Neural progenitor cell (in vitro differentiated cells): ENCODE data around the gene FGD4. TPM values are rescaled to one million over a fixed set of nuclear protein-coding genes. Genes with fewer than 3 reads are reported as not detected.

Experiments
- DNase-seq: peaks from one replicate; pipeline ENCODE4 v3.0.0-alpha.2; 2016; ENCODE audit warnings: low spot score
- H2AFZ ChIP-seq: fragments of 200-600 bp; sonication (generic); replicated peaks from 2 replicates; pipeline ENCODE4 v1.6.1; 2016; ENCODE audit warnings: antibody characterized with exemption
- H3F3A ChIP-seq: fragments of 200-600 bp; sonication (generic); 2 replicates; pipeline ENCODE4 v1.6.1; 2016; ENCODE audit warnings: antibody characterized with exemption, low read depth
- H3K27ac ChIP-seq: fragments of 200-600 bp; sonication (generic); 2 replicates; pipeline ENCODE4 v1.5.1; 2016; ENCODE audit warnings: mild to moderate bottlenecking
- H3K27me3 ChIP-seq: fragments of 200-600 bp; sonication (generic); 2 replicates; pipeline ENCODE4 v1.6.1; 2016; ENCODE audit warnings: mild to moderate bottlenecking, moderate library complexity
- H3K36me3 ChIP-seq: fragments of 200-600 bp; sonication (generic); 2 replicates; pipeline ENCODE4 v1.5.1; 2016
- H3K4me1 ChIP-seq: fragments of 200-600 bp; sonication (generic); 2 replicates; pipeline ENCODE4 v1.6.1; 2016; ENCODE audit warnings: mixed run types
- H3K4me2 ChIP-seq: fragments of 200-600 bp; sonication (generic); 2 replicates; pipeline ENCODE4 v1.6.1; 2016
- H3K4me3 ChIP-seq: fragments of 200-600 bp; sonication (generic); 2 replicates; pipeline ENCODE4 v1.5.1; 2016
- H3K79me2 ChIP-seq: fragments of 200-600 bp; sonication (generic); 2 replicates; pipeline ENCODE4 v1.6.1; 2016; ENCODE audit warnings: low read depth
- H3K9ac ChIP-seq: fragments of 200-600 bp; sonication (generic); 2 replicates; pipeline ENCODE4 v1.6.1; 2016
- H3K9me3 ChIP-seq: fragments of 200-600 bp; sonication (generic); 2 replicates; pipeline ENCODE4 v1.5.1; 2016; ENCODE audit warnings: low read depth
- H4K20me1 ChIP-seq: fragments of 200-600 bp; sonication (generic); 2 replicates; pipeline ENCODE4 v1.6.1; 2016; ENCODE audit warnings: low read depth
- H3K27ac Mint-ChIP-seq: 3 replicates; pipeline ENCODE4 v1.8.0; 2021; ENCODE audit warnings: mixed read lengths
- H3K27me3 Mint-ChIP-seq: 2 replicates; pipeline ENCODE4 v1.8.0; 2022; ENCODE audit warnings: low read depth, mild to moderate bottlenecking, inconsistent platforms, moderate library complexity, mixed read lengths; ENCODE audit not compliant: insufficient read depth
- H3K36me3 Mint-ChIP-seq: 3 replicates; pipeline ENCODE4 v1.8.0; 2021; ENCODE audit warnings: mixed read lengths
- H3K4me1 Mint-ChIP-seq: 3 replicates; pipeline ENCODE4 v1.8.0; 2021; ENCODE audit warnings: mixed read lengths
- H3K4me3 Mint-ChIP-seq: 3 replicates; pipeline ENCODE4 v1.8.0; 2021; ENCODE audit warnings: mild to moderate bottlenecking, moderate library complexity, mixed read lengths
- H3K9me3 Mint-ChIP-seq: 3 replicates; pipeline ENCODE4 v1.8.0; 2020; ENCODE audit warnings: mixed read lengths
- EZH2 ChIP-seq: fragments of 200-600 bp; sonication (generic); IDR thresholded peaks from 2 replicates; pipeline ENCODE4 v1.6.1; 2017; ENCODE audit warnings: antibody characterized with exemption, mild to moderate bottlenecking, moderate library complexity
- EZH2phosphoT487 ChIP-seq: fragments of 200-600 bp; sonication (generic); IDR thresholded peaks from 2 replicates; pipeline ENCODE4 v1.6.1; 2017; ENCODE audit warnings: antibody characterized with exemption
- total RNA-seq: library from RNA; depleted of rRNA; stranded (reverse); fragments of >200 nt; gene quantifications from 2 replicates; pipeline ENCODE4 v1.2.3, GENCODE V29; 2015; ENCODE audit warnings: low replicate concordance
- TF ChIP-seq, protein P1 (sequence below): fragments of 200-600 bp; sonication (generic); IDR thresholded peaks from 2 replicates; pipeline ENCODE4 v1.5.1; 2017; ENCODE audit warnings: antibody characterized with exemption, mild to moderate bottlenecking

The FGD4 gene
- total RNA-seq, 1 donor from 2014 or later: 41.4 TPM

DNA sequence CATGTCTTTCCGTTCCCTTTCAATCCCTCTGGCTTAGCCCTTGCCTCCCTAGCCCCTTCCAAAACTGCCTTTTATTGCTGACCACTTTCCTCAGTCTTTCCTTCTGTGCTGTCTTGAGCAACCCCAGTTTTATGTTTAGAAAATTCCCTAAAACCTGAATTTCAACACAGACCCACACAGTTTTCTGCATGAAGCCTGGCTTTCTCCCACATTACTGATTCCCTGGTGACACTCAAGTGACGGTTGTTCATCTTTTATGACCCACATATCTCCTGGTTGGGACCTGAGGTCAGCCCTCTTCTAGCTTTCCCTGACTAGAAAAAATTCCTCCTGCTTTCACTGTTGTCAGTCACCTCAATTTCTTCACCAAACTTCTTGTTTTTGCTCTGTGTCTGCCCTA, 21.0 kb downstream of the FGD4 start:
- no peaks in the 10 kb centered on the region for H4K20me1 ChIP-seq
- no peaks in the 10 kb centered on the region for H3K36me3 ChIP-seq
- H2AFZ ChIP-seq: no peak overlapping the region
- Mint-ChIP-seq H3K4me3 (no peak overlapping the region), H3K4me1 (peaks cover 9% of the 10 kb centered on the region), H3K27ac (no peak overlapping the region), H3K27me3 (no peaks in the 10 kb centered on the region), H3K9me3 (peaks cover 9% of the 10 kb centered on the region), H3K36me3 (peaks cover under 1% of the 10 kb centered on the region)
- no peak overlapping the region for H3K4me2 ChIP-seq
- H3K27me3 ChIP-seq: no peaks in the 10 kb centered on the region
- H3K9ac ChIP-seq: no peak overlapping the region
- no peak overlapping the region for H3K4me3 ChIP-seq
- no peak for DNase-seq
- H3K79me2 ChIP-seq: peaks cover 97% of the 10 kb centered on the region
- peaks cover 4% of the 10 kb centered on the region for H3F3A ChIP-seq
- peaks cover 21% of the 10 kb centered on the region for H3K4me1 ChIP-seq
- H3K27ac ChIP-seq: no peak overlapping the region
- TF ChIP-seq, protein P1, sequence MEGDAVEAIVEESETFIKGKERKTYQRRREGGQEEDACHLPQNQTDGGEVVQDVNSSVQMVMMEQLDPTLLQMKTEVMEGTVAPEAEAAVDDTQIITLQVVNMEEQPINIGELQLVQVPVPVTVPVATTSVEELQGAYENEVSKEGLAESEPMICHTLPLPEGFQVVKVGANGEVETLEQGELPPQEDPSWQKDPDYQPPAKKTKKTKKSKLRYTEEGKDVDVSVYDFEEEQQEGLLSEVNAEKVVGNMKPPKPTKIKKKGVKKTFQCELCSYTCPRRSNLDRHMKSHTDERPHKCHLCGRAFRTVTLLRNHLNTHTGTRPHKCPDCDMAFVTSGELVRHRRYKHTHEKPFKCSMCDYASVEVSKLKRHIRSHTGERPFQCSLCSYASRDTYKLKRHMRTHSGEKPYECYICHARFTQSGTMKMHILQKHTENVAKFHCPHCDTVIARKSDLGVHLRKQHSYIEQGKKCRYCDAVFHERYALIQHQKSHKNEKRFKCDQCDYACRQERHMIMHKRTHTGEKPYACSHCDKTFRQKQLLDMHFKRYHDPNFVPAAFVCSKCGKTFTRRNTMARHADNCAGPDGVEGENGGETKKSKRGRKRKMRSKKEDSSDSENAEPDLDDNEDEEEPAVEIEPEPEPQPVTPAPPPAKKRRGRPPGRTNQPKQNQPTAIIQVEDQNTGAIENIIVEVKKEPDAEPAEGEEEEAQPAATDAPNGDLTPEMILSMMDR: no peak
- TF ChIP-seq EZH2phosphoT487: no peak
- TF ChIP-seq EZH2: no peak
- H3K9me3 ChIP-seq: no peaks in the 10 kb centered on the region

DNA sequence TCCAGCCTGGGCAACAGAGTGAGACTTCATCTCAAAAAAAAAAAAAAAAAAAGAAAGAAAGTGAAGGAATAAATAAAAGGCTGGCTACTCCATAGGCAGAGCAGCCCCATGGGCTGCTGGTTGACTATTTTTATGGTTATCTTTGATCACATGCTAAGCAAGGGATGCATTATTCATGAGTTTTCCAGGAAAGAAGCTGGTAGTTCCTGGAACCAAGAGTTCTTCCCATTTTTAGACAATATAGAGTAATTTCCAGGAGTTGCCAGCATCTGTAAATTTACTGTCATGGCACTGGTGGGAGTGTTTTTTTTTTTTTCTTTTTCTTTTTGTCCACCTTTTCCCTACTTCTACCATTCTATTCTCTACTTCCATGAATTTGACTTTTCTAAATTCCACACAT, 24.2 kb downstream of the FGD4 start:
- peaks cover 98% of the 10 kb centered on the region for H3K79me2 ChIP-seq
- DNase-seq: no peak
- Mint-ChIP-seq H3K27ac (no peak overlapping the region), H3K4me1 (peaks cover 9% of the 10 kb centered on the region), H3K9me3 (peaks cover 33% of the 10 kb centered on the region), H3K36me3 (peaks cover 4% of the 10 kb centered on the region), H3K4me3 (no peak overlapping the region), H3K27me3 (no peaks in the 10 kb centered on the region)
- no peaks in the 10 kb centered on the region for H3K36me3 ChIP-seq
- no peaks in the 10 kb centered on the region for H4K20me1 ChIP-seq
- H3K27me3 ChIP-seq: no peaks in the 10 kb centered on the region
- peaks cover 21% of the 10 kb centered on the region for H3K4me1 ChIP-seq
- H3K9me3 ChIP-seq: no peaks in the 10 kb centered on the region
- no peak overlapping the region for H3K4me3 ChIP-seq
- H3K9ac ChIP-seq: no peak overlapping the region
- H3F3A ChIP-seq: peaks cover 4% of the 10 kb centered on the region
- H2AFZ ChIP-seq: no peak overlapping the region
- no peak overlapping the region for H3K27ac ChIP-seq
- TF ChIP-seq, protein P1: no peak
- TF ChIP-seq EZH2 (no peak), EZH2phosphoT487 (no peak)
- no peak overlapping the region for H3K4me2 ChIP-seq

DNA sequence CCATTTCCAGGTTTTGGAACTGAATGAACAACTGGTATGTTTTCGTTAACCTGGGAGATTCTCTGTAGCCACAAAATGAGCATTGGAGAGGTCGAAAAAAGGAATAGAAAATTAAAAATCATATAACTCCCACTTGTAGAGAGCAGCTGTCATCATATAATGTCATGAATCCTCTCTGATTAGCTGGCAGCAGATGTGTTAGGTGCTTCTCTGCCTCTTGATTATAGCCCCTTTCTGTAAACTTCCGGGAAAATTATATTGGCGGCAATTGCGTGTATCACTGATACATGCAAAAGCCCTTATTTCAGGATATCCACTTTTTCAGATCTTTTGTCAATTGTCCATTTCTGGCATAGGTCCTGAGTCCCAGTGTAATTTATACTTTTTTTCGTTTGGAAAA, 31.7 kb downstream of the FGD4 start:
- H3K4me2 ChIP-seq: no peak overlapping the region
- Mint-ChIP-seq H3K9me3 (peaks cover 27% of the 10 kb centered on the region), H3K4me1 (no peaks in the 10 kb centered on the region), H3K27me3 (peaks cover 2% of the 10 kb centered on the region), H3K36me3 (peaks cover 2% of the 10 kb centered on the region), H3K4me3 (no peak overlapping the region), H3K27ac (no peak overlapping the region)
- DNase-seq: no peak
- no peak overlapping the region for H3K27ac ChIP-seq
- H3K4me1 ChIP-seq: no peaks in the 10 kb centered on the region
- no peaks in the 10 kb centered on the region for H3K36me3 ChIP-seq
- no peak overlapping the region for H3K4me3 ChIP-seq
- TF ChIP-seq, protein P1: no peak
- TF ChIP-seq EZH2 (no peak), EZH2phosphoT487 (no peak)
- no peaks in the 10 kb centered on the region for H4K20me1 ChIP-seq
- H2AFZ ChIP-seq: no peak overlapping the region
- H3K27me3 ChIP-seq: no peaks in the 10 kb centered on the region
- no peaks in the 10 kb centered on the region for H3F3A ChIP-seq
- H3K9me3 ChIP-seq: no peaks in the 10 kb centered on the region
- peaks cover 96% of the 10 kb centered on the region for H3K79me2 ChIP-seq
- H3K9ac ChIP-seq: no peak overlapping the region
